MM.1S (cell line): ENCODE data around the gene RNF212.

Experiments used
- DNase-seq: peaks from one replicate; pipeline ENCODE4 v3.0.0-alpha.2; 2015
- H2AFZ ChIP-seq: fragments of 300-600 bp; sonication (generic); 2 replicates; pipeline ENCODE4 v1.6.0; 2016; ENCODE audit warnings: antibody characterized with exemption, low read length
- H3F3A ChIP-seq: fragments of 300-600 bp; sonication (generic); 2 replicates; pipeline ENCODE4 v1.6.1; 2016; ENCODE audit warnings: mild to moderate bottlenecking, antibody characterized with exemption, low read length, moderate library complexity, mixed read lengths; ENCODE audit not compliant: insufficient read depth
- H3K27ac ChIP-seq: fragments of 300-600 bp; sonication (generic); 2 replicates; pipeline ENCODE4 v1.5.1; 2016; ENCODE audit warnings: mild to moderate bottlenecking, low read length
- H3K27me3 ChIP-seq: fragments of 300-600 bp; sonication (generic); replicated peaks from 2 replicates; pipeline ENCODE4 v1.6.0; 2016; ENCODE audit warnings: low read length; ENCODE audit not compliant: insufficient read depth
- H3K36me3 ChIP-seq: fragments of 300-600 bp; sonication (generic); replicated peaks from 2 replicates; pipeline ENCODE4 v1.6.1; 2016; ENCODE audit warnings: mild to moderate bottlenecking, low read length, mixed read lengths; ENCODE audit not compliant: insufficient read depth
- H3K4me1 ChIP-seq: fragments of 300-600 bp; sonication (generic); 2 replicates; pipeline ENCODE4 v1.6.1; 2016; ENCODE audit warnings: low read length, mixed read lengths
- H3K4me2 ChIP-seq: fragments of 300-600 bp; sonication (generic); 2 replicates; pipeline ENCODE4 v1.6.0; 2016; ENCODE audit warnings: low read depth, low read length
- H3K4me3 ChIP-seq: fragments of 300-600 bp; sonication (generic); 2 replicates; pipeline ENCODE4 v1.5.1; 2016; ENCODE audit warnings: low read length, mixed read lengths
- H3K79me2 ChIP-seq: fragments of 300-600 bp; sonication (generic); 2 replicates; pipeline ENCODE4 v1.6.1; 2016; ENCODE audit warnings: mixed run types, low read length, mixed read lengths
- H3K9ac ChIP-seq: fragments of 300-600 bp; sonication (generic); 2 replicates; pipeline ENCODE4 v1.6.1; 2016; ENCODE audit warnings: low read length, mixed read lengths
- H3K9me2 ChIP-seq: fragments of 300-600 bp; sonication (generic); replicated peaks from 2 replicates; pipeline ENCODE4 v1.6.1; 2016; ENCODE audit warnings: mild to moderate bottlenecking, low read length, mixed read lengths; ENCODE audit not compliant: insufficient read depth
- H3K9me3 ChIP-seq: fragments of 300-600 bp; sonication (generic); replicated peaks from 2 replicates; pipeline ENCODE4 v1.6.1; 2016; ENCODE audit warnings: mild to moderate bottlenecking, low read length, mixed read lengths; ENCODE audit not compliant: insufficient read depth
- H4K20me1 ChIP-seq: fragments of 300-600 bp; sonication (generic); 2 replicates; pipeline ENCODE4 v1.6.1; 2016; ENCODE audit warnings: mild to moderate bottlenecking, low read length, moderate library complexity, mixed read lengths; ENCODE audit not compliant: insufficient read depth
- CTCF ChIP-seq: fragments of 300-600 bp; sonication (generic); IDR thresholded peaks from 2 replicates; pipeline ENCODE4 v1.5.1; 2016; ENCODE audit warnings: antibody characterized with exemption, low read length, mixed read lengths
- EZH2 ChIP-seq: fragments of 300-600 bp; sonication (generic); optimal IDR thresholded peaks from 2 replicates; pipeline ENCODE3; 2017; ENCODE audit warnings: low read depth, mild to moderate bottlenecking, antibody characterized with exemption, low read length, mixed read lengths
- EZH2phosphoT487 ChIP-seq: fragments of 300-600 bp; sonication (generic); IDR thresholded peaks from 2 replicates; pipeline ENCODE4 v1.6.1; 2018; ENCODE audit warnings: antibody characterized with exemption, low read length

Gene RNF212

GRCh38 chr4:1041936-1042330 lies 71.4 kb downstream of the RNF212 start:
- Histone ChIP-seq H3K9me3 (no peaks in the 10 kb centered on the region), H3K4me1 (no peaks in the 10 kb centered on the region), H4K20me1 (no peaks in the 10 kb centered on the region), H3K79me2 (no peaks in the 10 kb centered on the region), H3K4me3 (no peak overlapping the region), H3K4me2 (no peak overlapping the region), H3F3A (no peaks in the 10 kb centered on the region), H3K36me3 (no peaks in the 10 kb centered on the region), H3K9me2 (no peaks in the 10 kb centered on the region), H3K27ac (no peak overlapping the region), H2AFZ (no peak overlapping the region), H3K27me3 (no peaks in the 10 kb centered on the region), H3K9ac (no peak overlapping the region)
- TF ChIP-seq EZH2 (no peak), EZH2phosphoT487 (no peak), CTCF (no peak)
- no peak for DNase-seq

- DNase-seq = no peak
- no peaks in the 10 kb centered on the region for H3K4me1 ChIP-seq
- no peaks in the 10 kb centered on the region for H3K27me3 ChIP-seq
- H3K9ac ChIP-seq = no peak overlapping the region
- no peak overlapping the region for H2AFZ ChIP-seq
- no peaks in the 10 kb centered on the region for H4K20me1 ChIP-seq
- no peaks in the 10 kb centered on the region for H3K9me2 ChIP-seq
- H3K4me3 ChIP-seq = no peak overlapping the region
- no peak overlapping the region for H3K27ac ChIP-seq
- H3K79me2 ChIP-seq = no peaks in the 10 kb centered on the region
- no peaks in the 10 kb centered on the region for H3K9me3 ChIP-seq
- H3K36me3 ChIP-seq = no peaks in the 10 kb centered on the region
- H3K4me2 ChIP-seq = no peak overlapping the region
- no peak for TF ChIP-seq CTCF
- no peak for TF ChIP-seq EZH2
- TF ChIP-seq EZH2phosphoT487 = no peak
- H3F3A ChIP-seq = no peaks in the 10 kb centered on the region
Observed at GRCh38 chr4:1041147-1041935, 72.0 kb downstream of the RNF212 start.

- H3K27ac ChIP-seq = no peak overlapping the region
- no peaks in the 10 kb centered on the region for H3K36me3 ChIP-seq
- no peaks in the 10 kb centered on the region for H3K9me2 ChIP-seq
- no peak overlapping the region for H3K4me3 ChIP-seq
- TF ChIP-seq EZH2phosphoT487 = no peak
- no peak for TF ChIP-seq CTCF
- no peak for TF ChIP-seq EZH2
- H3K9me3 ChIP-seq = no peaks in the 10 kb centered on the region
- H3F3A ChIP-seq = no peaks in the 10 kb centered on the region
- no peaks in the 10 kb centered on the region for H4K20me1 ChIP-seq
- no peaks in the 10 kb centered on the region for H3K27me3 ChIP-seq
- H2AFZ ChIP-seq = no peak overlapping the region
- no peaks in the 10 kb centered on the region for H3K4me1 ChIP-seq
- no peaks in the 10 kb centered on the region for H3K79me2 ChIP-seq
- DNase-seq = no peak
- no peak overlapping the region for H3K4me2 ChIP-seq
- no peak overlapping the region for H3K9ac ChIP-seq
Observed at GRCh38 chr4:1040344-1041146, 72.8 kb downstream of the RNF212 start.
